ENCODE measurements around the gene ADM.

The ADM gene

DNA sequence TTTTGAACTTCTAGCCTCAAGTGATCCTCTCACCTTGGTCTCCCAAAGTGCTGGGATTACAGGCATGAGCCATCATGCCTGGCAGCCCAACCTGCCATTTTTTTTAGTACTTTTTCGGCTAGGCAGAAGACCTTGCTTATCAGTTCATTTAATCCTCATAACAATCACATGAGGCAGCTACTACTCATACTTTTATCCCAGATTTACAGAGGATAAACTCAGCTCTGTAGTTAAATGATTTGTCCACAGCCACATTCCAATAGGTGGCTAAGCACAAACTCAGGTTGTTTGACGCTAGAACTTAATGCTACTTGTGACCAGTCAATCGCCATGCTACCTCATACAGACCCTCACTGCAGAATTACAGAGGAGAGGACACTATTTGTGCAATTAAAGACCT, 38.9 kb upstream of the ADM start:
- no peak overlapping the region for H3K4me3 ChIP-seq (ENCODE audit: low read depth, low read length)
- no peak for DNase-seq (ENCODE audit: low read depth)
- TF ChIP-seq MAX (IDR thresholded peaks at IDR 0.05; ENCODE audit: low read depth, low read length) (no peak), MYC (IDR thresholded peaks at IDR 0.05; ENCODE audit: low read depth, low read length) (no peak), POLR2A (IDR thresholded peaks at IDR 0.05; ENCODE audit: extremely low read depth, insufficient read length) (no peak)
- TF ChIP-seq, protein P1, sequence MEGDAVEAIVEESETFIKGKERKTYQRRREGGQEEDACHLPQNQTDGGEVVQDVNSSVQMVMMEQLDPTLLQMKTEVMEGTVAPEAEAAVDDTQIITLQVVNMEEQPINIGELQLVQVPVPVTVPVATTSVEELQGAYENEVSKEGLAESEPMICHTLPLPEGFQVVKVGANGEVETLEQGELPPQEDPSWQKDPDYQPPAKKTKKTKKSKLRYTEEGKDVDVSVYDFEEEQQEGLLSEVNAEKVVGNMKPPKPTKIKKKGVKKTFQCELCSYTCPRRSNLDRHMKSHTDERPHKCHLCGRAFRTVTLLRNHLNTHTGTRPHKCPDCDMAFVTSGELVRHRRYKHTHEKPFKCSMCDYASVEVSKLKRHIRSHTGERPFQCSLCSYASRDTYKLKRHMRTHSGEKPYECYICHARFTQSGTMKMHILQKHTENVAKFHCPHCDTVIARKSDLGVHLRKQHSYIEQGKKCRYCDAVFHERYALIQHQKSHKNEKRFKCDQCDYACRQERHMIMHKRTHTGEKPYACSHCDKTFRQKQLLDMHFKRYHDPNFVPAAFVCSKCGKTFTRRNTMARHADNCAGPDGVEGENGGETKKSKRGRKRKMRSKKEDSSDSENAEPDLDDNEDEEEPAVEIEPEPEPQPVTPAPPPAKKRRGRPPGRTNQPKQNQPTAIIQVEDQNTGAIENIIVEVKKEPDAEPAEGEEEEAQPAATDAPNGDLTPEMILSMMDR (IDR thresholded peaks at IDR 0.05; ENCODE audit: low read depth, low read length), result no peak

DNA sequence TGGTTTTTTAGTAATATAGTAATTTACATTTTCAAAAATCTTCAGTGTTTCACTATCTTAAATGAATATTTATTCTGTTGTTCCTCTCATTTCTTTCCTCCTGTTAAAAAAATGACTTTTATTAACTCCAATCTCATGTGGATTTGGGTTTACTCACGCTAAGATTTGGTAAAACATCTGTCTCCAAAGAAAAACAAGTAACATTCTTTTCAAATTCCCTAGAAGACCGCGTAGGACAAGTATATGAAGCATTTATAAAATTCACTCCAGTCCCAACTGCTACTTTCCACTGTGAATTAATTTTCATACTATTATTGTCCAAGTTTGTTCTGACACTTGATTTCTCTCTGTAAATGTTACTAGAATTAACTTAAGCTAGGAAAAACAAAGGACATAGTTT, 37.1 kb upstream of the ADM start:
- DNase-seq (ENCODE audit: low read depth), result no peak
- no peak for TF ChIP-seq POLR2A (IDR thresholded peaks at IDR 0.05; ENCODE audit: extremely low read depth, insufficient read length)
- no peak overlapping the region for H3K4me3 ChIP-seq (ENCODE audit: low read depth, low read length)

DNA sequence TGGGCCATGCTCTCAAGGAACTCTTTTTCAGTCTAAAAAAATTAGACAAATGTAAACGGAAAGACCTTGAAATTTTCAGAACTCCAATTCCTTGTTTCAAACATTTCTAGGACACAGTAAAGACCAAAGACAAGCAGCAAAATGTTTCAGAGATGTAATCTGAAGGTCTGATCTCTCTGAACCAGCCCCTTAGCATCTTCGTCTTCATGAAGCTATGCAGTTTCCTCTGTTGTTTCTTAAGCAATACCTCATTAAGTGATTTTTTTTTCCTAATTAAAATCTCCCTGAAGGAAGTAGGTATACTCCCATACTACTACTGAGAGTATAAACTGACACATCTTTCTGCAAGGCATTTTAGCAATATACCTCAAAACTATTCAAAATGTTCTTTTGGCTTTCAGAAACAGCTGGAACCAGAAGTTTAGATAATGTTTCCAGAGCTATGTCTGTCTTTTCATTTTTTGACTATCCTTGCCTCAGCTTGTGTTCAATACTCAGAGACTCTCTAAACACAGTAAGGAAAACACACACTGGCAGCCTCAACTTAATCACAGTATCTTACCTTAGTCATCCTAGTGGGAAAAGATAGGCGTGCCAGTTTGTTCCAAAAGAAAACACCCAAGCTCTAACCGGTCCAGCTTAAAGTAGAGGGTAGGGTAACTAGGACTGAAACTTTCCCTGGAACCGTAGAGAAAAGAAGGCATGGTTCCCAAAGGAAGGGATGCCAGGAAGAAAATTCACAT, 36.0 kb upstream of the ADM start:
- TF ChIP-seq, protein P1 (IDR thresholded peaks at IDR 0.05; ENCODE audit: low read depth, low read length), result no peak
- TF ChIP-seq MAX (IDR thresholded peaks at IDR 0.05; ENCODE audit: low read depth, low read length) (no peak), POLR2A (IDR thresholded peaks at IDR 0.05; ENCODE audit: extremely low read depth, insufficient read length) (no peak), MYC (IDR thresholded peaks at IDR 0.05; ENCODE audit: low read depth, low read length) (no peak)
- DNase-seq (ENCODE audit: low read depth), result no peak
- no peak overlapping the region for H3K4me3 ChIP-seq (ENCODE audit: low read depth, low read length)

GRCh38 chr11:10272132-10272531, 32.7 kb upstream of the ADM start:
- H3K4me3 ChIP-seq (ENCODE audit: low read depth, low read length), result no peak overlapping the region
- DNase-seq (ENCODE audit: low read depth), result no peak
- TF ChIP-seq MYC (IDR thresholded peaks at IDR 0.05; ENCODE audit: low read depth, low read length) (no peak), POLR2A (IDR thresholded peaks at IDR 0.05; ENCODE audit: extremely low read depth, insufficient read length) (no peak), MAX (IDR thresholded peaks at IDR 0.05; ENCODE audit: low read depth, low read length) (no peak)
- TF ChIP-seq, protein P1 (IDR thresholded peaks at IDR 0.05; ENCODE audit: low read depth, low read length), result no peak

DNA sequence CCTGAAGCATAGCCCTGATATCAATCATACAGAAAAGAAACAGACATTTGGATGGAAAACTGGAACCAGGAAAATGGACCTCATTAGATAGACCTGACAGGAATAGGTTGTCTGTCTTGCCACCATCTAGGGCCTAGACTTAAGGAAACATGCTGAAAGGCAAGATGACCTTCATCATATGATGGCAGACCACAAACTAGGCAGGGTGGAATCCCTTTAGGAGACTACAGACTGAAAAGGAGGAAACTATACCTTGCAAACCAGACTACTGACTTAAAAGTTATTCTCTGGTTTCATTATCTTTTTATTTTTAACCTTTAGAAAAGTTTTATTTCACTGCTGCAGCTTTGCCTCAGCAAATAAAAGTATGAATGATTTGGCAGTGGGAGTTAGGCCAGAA, 31.1 kb upstream of the ADM start:
- DNase-seq (ENCODE audit: low read depth), result no peak
- TF ChIP-seq MYC (IDR thresholded peaks at IDR 0.05; ENCODE audit: low read depth, low read length), result no peak
- TF ChIP-seq, protein P1 (IDR thresholded peaks at IDR 0.05; ENCODE audit: low read depth, low read length), result no peak
- no peak for TF ChIP-seq POLR2A (IDR thresholded peaks at IDR 0.05; ENCODE audit: extremely low read depth, insufficient read length)
- no peak for TF ChIP-seq MAX (IDR thresholded peaks at IDR 0.05; ENCODE audit: low read depth, low read length)
- H3K4me3 ChIP-seq (ENCODE audit: low read depth, low read length), result no peak overlapping the region

GRCh38 chr11:10274726-10275125, 30.1 kb upstream of the ADM start:
- no peak overlapping the region for H3K4me3 ChIP-seq (ENCODE audit: low read depth, low read length)
- no peak for DNase-seq (ENCODE audit: low read depth)
- TF ChIP-seq MAX (IDR thresholded peaks at IDR 0.05; ENCODE audit: low read depth, low read length), result no peak
- TF ChIP-seq MYC (IDR thresholded peaks at IDR 0.05; ENCODE audit: low read depth, low read length), result no peak
- TF ChIP-seq POLR2A (IDR thresholded peaks at IDR 0.05; ENCODE audit: extremely low read depth, insufficient read length), result no peak
- TF ChIP-seq, protein P1 (IDR thresholded peaks at IDR 0.05; ENCODE audit: low read depth, low read length), result no peak
